IPS-11a (cell line): Measurements from ENCODE around the gene SEMA4G.

Experiments
- H3K4me3 ChIP-seq: one replicate; pipeline ENCODE4 v1.5.1; 2013; ENCODE audit warnings: low read depth, low read length, control low read depth

Gene SEMA4G

DNA sequence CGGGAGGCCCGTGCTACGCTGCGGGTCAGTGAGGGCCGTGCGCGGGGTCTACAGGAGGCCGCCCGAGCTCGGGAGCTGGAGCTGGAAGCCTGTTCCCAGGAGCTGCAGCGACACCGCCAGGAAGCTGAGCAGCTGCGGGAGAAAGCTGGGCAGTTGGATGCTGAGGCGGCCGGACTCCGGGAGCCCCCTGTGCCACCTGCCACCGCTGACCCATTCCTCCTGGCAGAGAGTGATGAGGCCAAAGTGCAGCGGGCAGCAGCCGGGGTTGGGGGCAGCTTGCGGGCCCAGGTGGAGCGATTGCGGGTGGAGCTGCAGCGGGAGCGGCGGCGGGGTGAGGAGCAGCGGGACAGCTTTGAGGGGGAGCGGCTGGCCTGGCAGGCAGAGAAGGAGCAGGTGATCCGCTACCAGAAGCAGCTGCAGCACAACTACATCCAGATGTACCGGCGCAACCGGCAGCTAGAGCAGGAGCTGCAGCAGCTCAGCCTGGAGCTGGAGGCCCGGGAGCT is 37.3 kb downstream of the SEMA4G start:
- H3K4me3 ChIP-seq, result no peak overlapping the region

GRCh38 chr10:101007099-101007711 is 37.9 kb downstream of the SEMA4G start:
- no peak overlapping the region for H3K4me3 ChIP-seq

DNA sequence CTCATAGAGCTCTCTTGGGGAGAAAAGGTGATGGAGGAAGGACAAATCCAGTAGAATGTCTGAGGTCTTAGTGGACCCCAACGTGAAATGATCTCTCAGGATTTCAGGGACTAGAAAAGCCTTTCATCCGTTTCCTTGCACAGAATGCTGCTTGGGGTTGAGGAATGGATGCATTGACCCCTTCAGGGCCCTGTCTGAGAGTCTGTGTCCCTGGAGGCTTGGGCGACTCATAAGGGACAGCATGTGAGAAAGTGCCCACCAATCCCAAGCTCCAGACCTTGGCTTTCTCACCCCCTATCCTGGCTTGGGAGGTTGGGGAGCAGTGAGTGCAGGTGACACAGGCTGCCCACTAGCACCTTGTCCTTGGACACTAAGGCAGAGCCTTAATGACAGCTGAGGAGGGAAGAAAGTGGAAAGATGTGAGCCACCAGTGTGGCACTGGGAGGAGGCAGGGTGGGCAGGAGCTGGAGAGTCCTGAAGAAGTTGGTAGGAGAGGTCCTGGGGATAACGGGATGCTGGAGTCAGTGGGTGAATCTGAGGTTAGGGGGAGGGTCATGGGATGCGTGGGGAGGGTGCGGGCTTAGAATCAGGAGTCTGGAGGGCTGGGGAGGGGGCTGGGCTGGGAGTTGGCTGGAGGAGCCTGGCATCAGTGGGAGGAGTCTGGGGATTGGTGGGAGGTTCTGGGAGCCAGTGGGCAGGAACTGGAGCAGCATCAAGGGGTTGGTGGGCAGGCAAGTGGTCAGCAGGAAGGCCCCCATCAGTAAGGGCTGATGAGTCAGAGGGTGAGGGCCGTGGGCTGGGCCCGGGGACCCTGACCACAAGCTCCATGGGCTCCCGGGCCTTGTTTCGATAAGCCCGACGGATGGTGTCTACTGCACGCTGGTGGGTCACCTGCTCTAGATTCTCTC is 38.9 kb downstream of the SEMA4G start:
- no peak overlapping the region for H3K4me3 ChIP-seq

DNA sequence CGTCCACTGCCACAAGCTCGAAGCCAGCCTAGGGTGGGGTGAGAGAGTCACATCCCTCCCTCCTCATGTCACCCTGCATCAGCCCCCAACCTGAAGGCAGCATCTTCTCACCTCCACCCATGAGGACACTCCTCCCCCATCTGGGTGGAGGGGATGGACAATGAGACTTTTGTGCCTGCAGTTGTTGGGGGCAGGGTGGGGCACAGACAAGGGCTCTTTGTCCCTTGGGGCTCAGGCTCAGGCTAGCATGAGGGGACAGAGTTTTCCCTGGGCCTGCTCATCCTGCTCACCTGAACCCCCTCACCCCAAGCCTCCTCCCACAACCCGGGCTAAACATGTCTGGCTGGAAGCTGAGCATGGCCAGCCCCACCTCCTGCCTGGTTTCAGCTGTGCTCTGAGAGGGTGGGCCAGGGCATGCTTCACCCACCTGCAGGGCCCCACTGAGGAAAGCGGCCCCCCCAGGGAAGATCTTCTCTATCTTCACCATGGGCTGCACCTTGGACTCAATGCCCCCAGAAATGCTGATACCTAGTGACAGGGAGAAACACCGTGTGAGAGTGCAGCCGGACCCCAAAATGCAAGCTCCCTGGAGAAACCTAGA is 39.6 kb downstream of the SEMA4G start:
- H3K4me3 ChIP-seq, result no peak overlapping the region

DNA sequence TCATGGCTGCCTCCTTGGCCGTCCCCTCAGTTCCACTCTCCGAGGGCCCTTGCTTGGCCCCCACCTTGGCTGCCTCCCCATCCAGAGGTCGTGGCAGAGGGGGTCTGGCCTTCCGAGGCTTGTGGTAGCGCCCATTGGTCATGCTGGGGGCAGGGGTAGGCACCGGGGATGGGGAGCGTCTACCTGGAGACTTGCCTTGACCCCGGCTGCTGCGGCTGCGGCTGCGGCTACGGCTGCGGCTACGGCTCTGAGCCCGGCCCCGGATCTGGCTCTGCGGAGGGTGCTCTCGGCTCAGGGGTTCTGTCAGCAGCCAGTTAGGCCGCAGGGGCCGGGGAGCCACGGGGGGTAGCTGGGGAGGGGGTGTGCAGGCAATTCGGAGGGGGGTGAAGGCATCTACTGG is 41.0 kb downstream of the SEMA4G start:
- no peak overlapping the region for H3K4me3 ChIP-seq

- H3K4me3 ChIP-seq, result no peak overlapping the region
These were observed 42.5 kb downstream of the SEMA4G start for GRCh38 chr10:101011517-101012423.

GRCh38 chr10:101012525-101013364 is 43.4 kb downstream of the SEMA4G start:
- H3K4me3 ChIP-seq, result no peak overlapping the region

- no peak overlapping the region for H3K4me3 ChIP-seq
These were observed 44.1 kb downstream of the SEMA4G start for GRCh38 chr10:101013365-101013825.

DNA sequence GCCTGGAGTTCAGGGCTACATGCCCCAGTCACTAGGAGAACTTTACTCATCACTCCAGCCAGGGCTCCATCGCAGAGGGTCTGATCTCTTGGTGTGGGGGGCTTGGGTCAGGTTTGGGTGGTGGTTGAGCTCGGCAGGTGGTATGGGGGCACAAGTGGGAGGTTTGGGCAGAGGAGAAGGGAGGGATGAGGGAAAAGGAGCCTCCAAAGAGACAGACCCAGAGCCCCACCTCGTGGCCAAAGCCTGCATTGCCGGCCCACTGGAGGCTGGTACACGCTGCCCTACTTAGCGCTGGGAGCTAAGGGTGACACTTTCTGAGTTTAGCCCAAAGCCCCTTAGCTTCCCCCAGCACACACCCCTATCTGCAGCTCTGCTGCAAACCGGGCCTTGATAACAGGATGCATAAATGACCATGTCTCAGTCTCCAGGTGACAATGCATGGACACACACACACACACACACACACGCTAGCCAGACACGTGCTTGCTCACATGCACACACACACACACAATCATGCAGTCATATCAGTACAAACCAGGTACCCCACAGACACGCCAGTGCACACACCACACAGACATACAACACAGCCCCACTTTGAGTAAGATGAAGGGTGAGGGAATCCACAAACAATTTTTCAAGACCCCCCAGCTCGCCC is 45.1 kb downstream of the SEMA4G start:
- no peak overlapping the region for H3K4me3 ChIP-seq

GRCh38 chr10:101014966-101015581 is 45.8 kb downstream of the SEMA4G start:
- no peak overlapping the region for H3K4me3 ChIP-seq

GRCh38 chr10:101015582-101015973 is 46.3 kb downstream of the SEMA4G start:
- no peak overlapping the region for H3K4me3 ChIP-seq

DNA sequence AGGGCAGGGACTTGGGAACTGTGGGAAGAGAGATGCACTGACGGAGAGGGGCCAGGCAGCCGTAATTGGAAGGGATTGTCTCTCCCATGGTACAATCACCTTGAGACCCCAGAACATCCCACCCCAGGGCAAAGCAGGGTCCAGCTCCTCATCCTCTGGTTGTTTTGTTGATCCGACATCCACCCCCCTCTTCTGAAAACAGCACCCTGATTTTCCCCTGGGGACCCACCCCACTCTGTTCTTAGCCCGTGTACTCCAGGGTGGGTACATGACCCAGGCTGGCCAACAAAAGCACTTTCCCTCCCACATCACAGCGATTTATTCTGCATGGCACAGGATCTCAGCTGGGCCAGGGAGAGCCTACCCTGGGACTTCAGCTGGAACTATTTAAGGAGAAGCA is 47.5 kb downstream of the SEMA4G start:
- H3K4me3 ChIP-seq, result no peak overlapping the region

DNA sequence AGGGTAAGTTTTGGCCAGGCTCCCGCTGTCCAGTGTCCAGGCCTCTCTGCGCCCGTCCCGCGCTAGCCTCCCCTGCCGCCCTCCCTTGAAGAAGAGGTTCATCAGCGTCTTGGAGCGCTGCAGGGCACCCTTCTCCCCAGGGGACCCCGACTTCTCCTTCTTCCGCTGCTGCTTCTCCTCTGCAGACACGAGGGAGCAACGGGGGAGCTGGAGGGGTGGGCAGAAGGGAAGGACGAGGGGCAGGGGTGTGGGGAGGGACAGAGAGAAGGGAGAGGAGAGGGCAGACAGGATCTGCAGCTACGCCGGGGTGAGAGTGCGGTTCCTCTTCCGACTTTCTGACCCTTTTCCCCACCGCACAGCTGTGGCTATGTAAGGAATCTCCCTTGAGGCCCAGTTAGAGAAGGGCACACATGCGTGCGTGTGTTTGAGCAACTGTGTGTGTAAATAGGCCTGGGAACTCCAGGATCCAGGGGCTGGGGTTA is 48.9 kb downstream of the SEMA4G start:
- H3K4me3 ChIP-seq, result peak overlapping the region; percentile 20

DNA sequence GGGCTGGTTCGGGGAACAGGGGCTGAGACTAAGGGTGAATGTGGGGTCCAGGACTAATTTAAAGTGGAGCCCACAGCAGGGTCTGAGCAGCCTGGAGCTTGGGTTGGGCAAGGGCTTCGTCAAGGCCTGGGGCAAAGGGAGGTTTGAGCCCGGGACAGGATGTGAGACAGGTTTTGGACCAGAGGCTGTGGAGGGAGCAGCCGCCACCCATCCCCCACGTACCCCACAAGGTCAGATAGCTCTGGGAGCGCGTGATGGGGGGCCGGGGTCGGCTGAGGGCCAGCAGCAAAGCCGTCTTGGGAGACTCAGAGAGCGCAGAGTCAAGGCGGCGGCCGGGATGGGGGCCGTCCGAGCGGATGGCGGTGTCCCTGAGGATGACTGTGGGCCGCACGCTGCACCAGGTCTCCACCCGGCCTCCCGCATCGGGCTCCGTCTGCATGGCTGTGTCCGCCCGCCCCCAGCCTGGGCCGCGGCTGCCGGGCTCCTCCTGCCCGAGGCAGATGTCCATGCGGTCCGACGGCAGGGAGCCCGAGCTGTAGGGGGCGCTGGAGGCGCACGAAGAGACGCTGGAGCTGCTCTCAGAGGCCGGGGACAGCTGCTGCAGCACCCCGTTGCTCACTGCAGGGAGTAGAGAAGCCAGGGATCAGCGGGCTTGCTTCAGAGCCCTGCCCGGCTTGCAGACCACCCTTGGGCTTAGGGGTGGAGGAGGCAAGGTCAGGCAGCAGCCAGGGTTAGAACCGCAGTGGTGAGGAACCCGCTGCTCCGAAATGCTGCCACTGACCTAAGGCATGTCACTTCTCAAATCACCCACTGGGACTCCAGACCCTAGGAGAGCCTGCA is 49.5 kb downstream of the SEMA4G start:
- H3K4me3 ChIP-seq, result peak overlapping the region; percentile 20
